ENCODE data around the gene INSIG1.

Gene INSIG1

DNA sequence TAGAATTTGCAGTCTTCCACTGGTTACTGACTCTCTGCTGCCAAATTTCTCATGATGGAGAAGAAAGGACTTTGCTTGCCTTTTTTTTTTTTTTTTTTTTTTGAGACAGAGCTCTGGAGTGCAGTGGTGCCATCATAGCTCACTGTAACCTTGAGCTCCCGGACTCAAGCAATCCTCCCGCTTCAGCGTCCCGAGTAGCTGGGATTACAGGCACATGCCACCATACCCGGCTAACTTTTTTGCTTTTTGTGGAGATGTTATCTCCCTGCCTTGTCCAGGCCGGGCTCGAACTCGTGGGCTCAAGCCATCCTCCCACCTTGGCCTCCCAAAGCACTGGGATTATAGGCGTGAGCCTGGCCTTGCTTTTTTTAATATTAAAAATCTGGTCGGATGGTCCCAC is 6.2 kb downstream of the INSIG1 start:
- no peak overlapping the region for H3K9ac ChIP-seq (ENCODE audit: low read length in 2 of 2)
- H3K27ac ChIP-seq (ENCODE audit: low read length) = no peak overlapping the region
- no peak overlapping the region for H3K4me3 ChIP-seq (ENCODE audit: low read length in 2 of 2)
- no peaks in the 10 kb centered on the region for H3K27me3 ChIP-seq (ENCODE audit: control insufficient read depth in 1 of 2, insufficient read depth in 2 of 2, low read length in 2 of 2)
- H3K9me3 ChIP-seq (ENCODE audit: control insufficient read depth in 2 of 2, low read length in 2 of 2) = no peaks in the 10 kb centered on the region
- H3K4me1 ChIP-seq (ENCODE audit: control insufficient read depth, insufficient read depth, low read length) = peaks cover 7% of the 10 kb centered on the region
- peaks cover 24 to 30% of the 10 kb centered on the region in 2 donors for H3K36me3 ChIP-seq (ENCODE audit: control insufficient read depth in 2 of 2, insufficient read depth in 2 of 2, low read length in 2 of 2)

DNA sequence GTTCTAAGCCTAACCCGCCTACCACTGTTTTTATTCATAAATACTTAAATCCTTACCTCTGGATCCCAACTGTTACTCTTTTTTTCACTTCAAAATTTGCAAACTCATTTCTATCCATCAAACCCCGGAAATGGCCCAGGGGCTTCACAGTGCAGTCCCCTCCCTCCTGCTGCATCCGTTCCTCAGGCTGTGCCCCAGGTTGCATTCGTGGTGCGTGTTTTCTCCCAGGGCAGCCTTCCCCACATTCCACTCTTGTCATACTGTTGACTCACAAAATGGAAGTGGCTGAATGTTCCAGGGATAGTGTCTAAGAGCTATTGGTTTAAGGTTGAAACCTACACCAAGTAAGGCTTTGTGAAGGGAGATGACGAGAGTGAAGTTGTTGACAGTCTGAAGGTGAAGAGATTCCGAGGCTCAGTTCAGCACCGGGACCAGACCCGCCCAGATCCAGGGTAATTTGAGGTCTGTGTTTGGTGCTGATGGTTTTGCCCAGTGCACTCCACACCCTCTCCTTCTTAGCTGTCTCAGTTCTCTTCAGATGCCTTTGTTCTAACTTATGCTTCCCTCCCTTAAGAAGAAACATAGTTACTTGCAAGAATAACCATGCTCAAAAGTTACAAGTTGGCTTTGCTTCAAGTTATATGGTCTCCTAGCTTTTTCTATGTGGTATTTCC is 7.7 kb downstream of the INSIG1 start:
- H3K4me1 ChIP-seq (ENCODE audit: control insufficient read depth, insufficient read depth, low read length) = no peaks in the 10 kb centered on the region
- peaks cover 29 to 36% of the 10 kb centered on the region in 2 donors for H3K36me3 ChIP-seq (ENCODE audit: control insufficient read depth in 2 of 2, insufficient read depth in 2 of 2, low read length in 2 of 2)
- H3K9me3 ChIP-seq (ENCODE audit: control insufficient read depth in 2 of 2, low read length in 2 of 2) = no peaks in the 10 kb centered on the region
- H3K4me3 ChIP-seq (ENCODE audit: low read length in 2 of 2) = no peak overlapping the region
- no peaks in the 10 kb centered on the region for H3K27me3 ChIP-seq (ENCODE audit: control insufficient read depth in 1 of 2, insufficient read depth in 2 of 2, low read length in 2 of 2)
- H3K9ac ChIP-seq (ENCODE audit: low read length in 2 of 2) = no peak overlapping the region
- no peak overlapping the region for H3K27ac ChIP-seq (ENCODE audit: low read length)

DNA sequence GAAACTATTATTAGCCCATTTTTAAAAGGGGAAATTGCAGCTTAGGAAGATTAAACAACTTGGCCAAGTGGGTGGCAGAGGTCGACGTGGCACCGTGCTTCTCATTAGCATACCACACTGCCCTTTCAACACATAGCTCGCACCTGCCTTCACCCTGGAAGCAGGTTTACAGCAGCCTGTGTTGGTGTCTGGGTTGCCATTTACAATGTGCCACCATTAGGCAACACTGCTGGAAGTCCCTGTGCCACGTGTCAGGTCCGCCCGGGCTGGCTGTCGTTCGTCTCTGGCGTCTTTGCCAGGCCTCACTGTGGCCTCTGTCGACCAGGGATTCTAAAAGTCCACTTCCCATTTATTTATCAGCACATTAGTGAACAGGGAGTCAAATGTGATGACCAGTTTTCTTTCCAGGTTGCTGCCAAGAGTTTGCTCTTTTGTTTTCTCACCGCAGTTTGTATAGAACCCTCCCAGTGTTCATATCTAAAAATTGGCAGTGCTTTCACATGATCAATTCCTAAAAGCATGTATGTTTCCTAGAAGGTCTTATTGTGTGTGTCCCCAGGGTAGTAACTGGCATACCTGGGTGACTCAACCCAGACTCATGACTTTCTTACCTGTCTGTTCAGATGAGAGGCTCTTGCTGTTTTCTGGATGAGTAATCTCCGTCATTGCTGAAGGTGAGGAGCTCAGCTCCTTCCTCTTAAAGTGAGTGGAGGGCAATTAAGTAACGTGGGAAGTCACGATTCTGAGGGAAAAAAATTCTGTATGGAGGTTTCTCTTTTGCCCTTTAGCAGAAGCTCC is 9.2 kb downstream of the INSIG1 start:
- no peaks in the 10 kb centered on the region for H3K4me1 ChIP-seq (ENCODE audit: control insufficient read depth, insufficient read depth, low read length)
- H3K27ac ChIP-seq (ENCODE audit: low read length) = no peak overlapping the region
- H3K27me3 ChIP-seq (ENCODE audit: control insufficient read depth in 1 of 2, insufficient read depth in 2 of 2, low read length in 2 of 2) = no peaks in the 10 kb centered on the region
- H3K9ac ChIP-seq (ENCODE audit: low read length in 2 of 2) = no peak overlapping the region
- peaks cover 32 to 38% of the 10 kb centered on the region in 2 donors for H3K36me3 ChIP-seq (ENCODE audit: control insufficient read depth in 2 of 2, insufficient read depth in 2 of 2, low read length in 2 of 2)
- no peak overlapping the region for H3K4me3 ChIP-seq (ENCODE audit: low read length in 2 of 2)
- no peaks in the 10 kb centered on the region for H3K9me3 ChIP-seq (ENCODE audit: control insufficient read depth in 2 of 2, low read length in 2 of 2)

DNA sequence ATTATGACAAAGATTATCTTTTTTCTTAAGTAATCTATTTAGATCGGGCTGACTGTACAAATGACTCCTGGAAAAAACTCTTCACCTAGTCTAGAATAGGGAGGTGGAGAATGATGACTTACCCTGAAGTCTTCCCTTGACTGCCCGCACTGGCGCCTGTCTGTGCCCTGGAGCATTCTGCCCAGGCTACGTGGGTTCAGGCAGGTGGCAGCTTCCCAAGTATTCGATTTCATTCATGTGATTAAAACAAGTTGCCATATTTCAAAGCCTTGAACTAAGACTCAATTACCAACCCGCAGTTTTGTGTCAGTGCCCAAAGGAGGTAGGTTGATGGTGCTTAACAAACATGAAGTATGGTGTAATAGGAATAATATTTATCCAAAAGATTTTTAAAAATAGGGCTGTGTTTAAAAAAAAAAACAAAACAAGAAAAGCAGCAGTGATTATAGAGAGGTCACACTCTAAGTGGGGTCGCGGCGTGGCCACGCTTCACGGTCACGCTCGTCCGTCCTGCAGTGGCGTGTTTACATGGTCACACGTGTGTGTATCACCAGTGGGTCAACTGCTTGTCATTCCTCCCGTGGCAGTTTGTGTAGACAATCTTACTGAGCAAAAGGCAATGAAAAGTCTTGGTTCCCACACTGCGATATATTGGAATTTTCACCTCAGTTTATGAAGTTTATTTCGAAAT is 10.8 kb downstream of the INSIG1 start:
- Histone ChIP-seq H3K27me3 (ENCODE audit: control insufficient read depth in 1 of 2, insufficient read depth in 2 of 2, low read length in 2 of 2) (no peaks in the 10 kb centered on the region), H3K4me3 (ENCODE audit: low read length in 2 of 2) (no peak overlapping the region), H3K4me1 (ENCODE audit: control insufficient read depth, insufficient read depth, low read length) (no peaks in the 10 kb centered on the region), H3K36me3 (ENCODE audit: control insufficient read depth in 2 of 2, insufficient read depth in 2 of 2, low read length in 2 of 2) (peaks cover 25 to 33% of the 10 kb centered on the region in 2 donors), H3K27ac (ENCODE audit: low read length) (no peak overlapping the region), H3K9ac (ENCODE audit: low read length in 2 of 2) (no peak overlapping the region), H3K9me3 (ENCODE audit: control insufficient read depth in 2 of 2, low read length in 2 of 2) (no peaks in the 10 kb centered on the region)

DNA sequence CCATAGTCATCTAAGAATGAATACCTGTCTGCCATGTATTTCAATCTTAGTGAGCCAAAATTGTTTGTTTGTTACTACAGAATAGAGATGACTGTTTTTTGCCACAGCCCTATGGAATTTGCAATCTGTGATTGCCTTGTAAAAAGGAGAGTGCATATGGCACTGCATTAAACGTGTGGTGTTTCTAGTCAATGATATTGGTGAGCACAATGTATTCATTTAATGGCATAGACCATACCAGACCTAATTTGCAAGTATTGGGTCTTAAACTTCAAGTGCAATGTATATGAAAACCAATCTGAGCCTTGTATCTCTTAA is 11.3 kb downstream of the INSIG1 start:
- Histone ChIP-seq H3K36me3 (ENCODE audit: control insufficient read depth in 2 of 2, insufficient read depth in 2 of 2, low read length in 2 of 2) (peaks cover 25 to 29% of the 10 kb centered on the region in 2 donors), H3K9me3 (ENCODE audit: control insufficient read depth in 2 of 2, low read length in 2 of 2) (no peaks in the 10 kb centered on the region), H3K27me3 (ENCODE audit: control insufficient read depth in 1 of 2, insufficient read depth in 2 of 2, low read length in 2 of 2) (no peaks in the 10 kb centered on the region), H3K27ac (ENCODE audit: low read length) (no peak overlapping the region), H3K4me3 (ENCODE audit: low read length in 2 of 2) (no peak overlapping the region), H3K9ac (ENCODE audit: low read length in 2 of 2) (no peak overlapping the region), H3K4me1 (ENCODE audit: control insufficient read depth, insufficient read depth, low read length) (no peaks in the 10 kb centered on the region)

DNA sequence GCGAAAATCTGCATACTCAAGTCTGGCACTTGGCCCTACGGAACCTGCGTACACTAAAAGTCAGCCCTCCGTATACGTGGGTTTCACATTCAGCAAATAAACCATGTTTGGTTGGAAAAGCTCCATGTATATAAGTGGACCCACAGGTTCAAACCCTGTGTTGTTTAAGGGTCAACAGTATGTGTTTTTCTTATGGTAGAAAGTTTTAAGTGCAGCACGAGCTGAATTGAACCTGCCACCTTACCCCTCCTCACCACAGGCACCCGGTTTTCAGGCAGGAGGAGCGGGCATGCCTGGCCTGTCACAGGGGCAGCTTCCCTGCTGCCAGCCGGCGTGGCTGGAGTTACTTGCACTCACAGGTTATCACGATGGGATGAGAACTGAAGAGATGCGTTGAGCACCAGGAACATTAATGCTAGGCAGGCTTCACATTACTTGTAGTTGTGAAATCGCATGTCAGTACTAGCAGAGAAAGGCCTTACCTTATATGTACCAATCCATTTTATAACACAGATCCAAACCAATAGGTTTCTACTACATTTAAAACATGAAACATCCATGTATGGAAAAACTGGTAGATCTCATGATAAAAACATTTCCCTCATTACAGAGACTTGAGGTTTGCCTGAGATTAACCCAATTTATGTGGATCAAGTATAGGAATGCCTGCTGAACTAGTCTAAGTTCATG is 12.9 kb downstream of the INSIG1 start:
- H3K36me3 ChIP-seq (ENCODE audit: control insufficient read depth in 2 of 2, insufficient read depth in 2 of 2, low read length in 2 of 2) = peaks cover 22 to 23% of the 10 kb centered on the region in 2 donors
- no peak overlapping the region for H3K27ac ChIP-seq (ENCODE audit: low read length)
- no peak overlapping the region for H3K4me3 ChIP-seq (ENCODE audit: low read length in 2 of 2)
- no peaks in the 10 kb centered on the region for H3K9me3 ChIP-seq (ENCODE audit: control insufficient read depth in 2 of 2, low read length in 2 of 2)
- no peaks in the 10 kb centered on the region for H3K4me1 ChIP-seq (ENCODE audit: control insufficient read depth, insufficient read depth, low read length)
- no peak overlapping the region for H3K9ac ChIP-seq (ENCODE audit: low read length in 2 of 2)
- no peaks in the 10 kb centered on the region for H3K27me3 ChIP-seq (ENCODE audit: control insufficient read depth in 1 of 2, insufficient read depth in 2 of 2, low read length in 2 of 2)

DNA sequence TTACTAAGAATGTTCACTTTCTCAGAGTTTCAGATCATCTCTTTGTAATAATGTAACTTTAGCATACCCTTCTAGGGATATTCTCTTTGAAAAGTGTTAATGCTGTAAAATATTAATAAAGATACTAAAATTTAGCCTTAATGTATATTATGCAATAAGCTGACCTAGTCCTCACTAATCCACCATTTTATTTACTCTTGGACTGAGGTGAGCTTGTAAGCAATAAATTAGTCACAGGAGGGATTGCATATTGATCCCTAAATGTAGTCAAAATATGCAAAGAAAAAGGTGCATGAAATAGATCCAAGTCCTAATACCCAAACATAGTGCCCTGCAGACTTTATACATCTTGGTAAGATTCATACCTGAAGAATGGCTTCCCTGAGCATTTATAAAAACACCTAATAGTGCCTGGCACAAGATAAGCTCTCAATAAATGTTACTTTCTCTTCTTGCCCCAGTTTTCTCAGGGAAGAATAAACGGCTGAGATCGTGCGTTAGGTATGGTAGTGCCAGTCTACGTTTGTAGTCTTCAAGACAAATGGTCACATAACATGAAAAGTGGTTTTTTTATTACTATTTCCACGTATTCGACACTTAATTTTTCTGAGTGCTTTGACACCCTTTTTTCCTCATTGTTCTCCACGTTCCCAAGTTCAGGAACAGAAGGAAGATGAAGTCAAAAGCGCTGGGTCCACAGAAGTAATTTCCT is 14.3 kb downstream of the INSIG1 start:
- H3K9ac ChIP-seq (ENCODE audit: low read length in 2 of 2) = no peak overlapping the region
- H3K4me1 ChIP-seq (ENCODE audit: control insufficient read depth, insufficient read depth, low read length) = no peaks in the 10 kb centered on the region
- no peak overlapping the region for H3K27ac ChIP-seq (ENCODE audit: low read length)
- no peaks in the 10 kb centered on the region for H3K9me3 ChIP-seq (ENCODE audit: control insufficient read depth in 2 of 2, low read length in 2 of 2)
- H3K4me3 ChIP-seq (ENCODE audit: low read length in 2 of 2) = no peak overlapping the region
- peaks cover 17 to 20% of the 10 kb centered on the region in 2 donors for H3K36me3 ChIP-seq (ENCODE audit: control insufficient read depth in 2 of 2, insufficient read depth in 2 of 2, low read length in 2 of 2)
- H3K27me3 ChIP-seq (ENCODE audit: control insufficient read depth in 1 of 2, insufficient read depth in 2 of 2, low read length in 2 of 2) = no peaks in the 10 kb centered on the region

DNA sequence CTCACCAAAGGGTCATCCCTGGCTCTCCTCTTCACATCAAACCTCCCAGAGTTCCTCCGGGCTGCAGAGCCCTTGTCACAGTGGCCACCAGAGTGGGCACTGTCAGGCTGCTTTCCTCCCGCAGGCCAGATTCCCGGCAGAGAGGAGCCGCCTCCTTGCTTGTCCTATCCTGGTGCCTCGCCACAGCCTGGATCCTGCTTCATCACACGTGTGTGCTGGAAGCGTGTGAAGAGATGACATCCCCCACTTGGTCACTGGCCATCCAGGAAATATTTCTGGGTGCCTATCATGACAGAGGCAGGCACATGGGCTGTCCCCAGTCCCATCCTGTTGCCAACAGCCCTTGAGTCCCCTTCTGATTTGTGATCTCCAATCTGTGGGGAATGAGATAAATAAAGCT is 15.0 kb downstream of the INSIG1 start:
- Histone ChIP-seq H3K9ac (ENCODE audit: low read length in 2 of 2) (no peak overlapping the region), H3K27ac (ENCODE audit: low read length) (no peak overlapping the region), H3K27me3 (ENCODE audit: control insufficient read depth in 1 of 2, insufficient read depth in 2 of 2, low read length in 2 of 2) (no peaks in the 10 kb centered on the region), H3K4me3 (ENCODE audit: low read length in 2 of 2) (no peak overlapping the region), H3K4me1 (ENCODE audit: control insufficient read depth, insufficient read depth, low read length) (no peaks in the 10 kb centered on the region), H3K9me3 (ENCODE audit: control insufficient read depth in 2 of 2, low read length in 2 of 2) (no peaks in the 10 kb centered on the region), H3K36me3 (ENCODE audit: control insufficient read depth in 2 of 2, insufficient read depth in 2 of 2, low read length in 2 of 2) (peaks cover 14 to 18% of the 10 kb centered on the region in 2 donors)

DNA sequence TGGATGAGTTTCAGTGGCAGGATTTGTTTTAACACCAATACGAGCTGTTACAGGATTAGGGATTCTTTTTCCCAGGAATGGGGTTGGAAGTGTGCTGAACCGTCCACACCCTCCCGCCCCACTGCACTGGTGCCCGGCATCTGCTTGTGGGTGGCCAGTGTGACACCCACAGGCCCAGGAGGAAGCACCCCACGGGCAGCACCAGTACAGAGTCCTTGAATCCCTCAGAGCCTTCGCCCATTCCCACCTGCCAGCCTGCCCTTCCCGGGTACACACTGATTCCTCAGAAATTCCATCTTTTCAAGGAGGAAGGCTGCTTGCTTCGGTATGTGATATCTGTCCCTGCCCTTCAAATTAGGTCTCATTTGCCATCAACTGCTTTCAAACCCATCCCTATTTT is 15.4 kb downstream of the INSIG1 start:
- Histone ChIP-seq H3K36me3 (ENCODE audit: control insufficient read depth in 2 of 2, insufficient read depth in 2 of 2, low read length in 2 of 2) (peaks cover 14 to 18% of the 10 kb centered on the region in 2 donors), H3K9ac (ENCODE audit: low read length in 2 of 2) (no peak overlapping the region), H3K9me3 (ENCODE audit: control insufficient read depth in 2 of 2, low read length in 2 of 2) (no peaks in the 10 kb centered on the region), H3K27ac (ENCODE audit: low read length) (no peak overlapping the region), H3K4me3 (ENCODE audit: low read length in 2 of 2) (no peak overlapping the region), H3K4me1 (ENCODE audit: control insufficient read depth, insufficient read depth, low read length) (no peaks in the 10 kb centered on the region), H3K27me3 (ENCODE audit: control insufficient read depth in 1 of 2, insufficient read depth in 2 of 2, low read length in 2 of 2) (no peaks in the 10 kb centered on the region)

DNA sequence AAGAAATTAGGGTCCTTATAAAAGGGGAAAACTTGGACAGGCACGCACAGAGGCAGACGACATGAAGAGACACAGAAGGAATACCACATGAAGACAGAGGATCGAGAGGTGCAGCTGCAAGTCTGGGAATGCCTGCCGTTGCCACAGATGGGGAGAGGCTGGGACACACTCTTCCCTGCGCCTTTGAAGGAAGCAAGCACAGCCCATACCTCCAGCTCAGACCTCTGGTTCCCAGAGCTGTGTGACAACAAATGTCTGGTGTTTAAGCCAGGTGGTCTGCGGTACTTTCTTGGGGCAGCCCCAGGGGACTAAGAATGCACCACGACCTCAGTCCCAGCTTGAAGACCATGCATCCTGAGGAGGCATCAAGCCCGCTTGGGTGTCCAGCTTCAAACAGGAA is 18.3 kb downstream of the INSIG1 start:
- Histone ChIP-seq H3K4me1 (ENCODE audit: control insufficient read depth, insufficient read depth, low read length) (no peaks in the 10 kb centered on the region), H3K9me3 (ENCODE audit: control insufficient read depth in 2 of 2, low read length in 2 of 2) (no peaks in the 10 kb centered on the region), H3K36me3 (ENCODE audit: control insufficient read depth in 2 of 2, insufficient read depth in 2 of 2, low read length in 2 of 2) (no peaks in the 10 kb centered on the region), H3K4me3 (ENCODE audit: low read length in 2 of 2) (no peak overlapping the region), H3K27ac (ENCODE audit: low read length) (no peak overlapping the region), H3K27me3 (ENCODE audit: control insufficient read depth in 1 of 2, insufficient read depth in 2 of 2, low read length in 2 of 2) (no peaks in the 10 kb centered on the region), H3K9ac (ENCODE audit: low read length in 2 of 2) (no peak overlapping the region)

Measured in stomach smooth muscle (tissue), 2 donors.